ENCODE data around the gene COMMD8.
"Not testable (repeated sequence)": the region's sequence is repeated elsewhere in the genome, so short reads cannot be mapped to it uniquely, and the experiment has no call there.

The COMMD8 gene

DNA sequence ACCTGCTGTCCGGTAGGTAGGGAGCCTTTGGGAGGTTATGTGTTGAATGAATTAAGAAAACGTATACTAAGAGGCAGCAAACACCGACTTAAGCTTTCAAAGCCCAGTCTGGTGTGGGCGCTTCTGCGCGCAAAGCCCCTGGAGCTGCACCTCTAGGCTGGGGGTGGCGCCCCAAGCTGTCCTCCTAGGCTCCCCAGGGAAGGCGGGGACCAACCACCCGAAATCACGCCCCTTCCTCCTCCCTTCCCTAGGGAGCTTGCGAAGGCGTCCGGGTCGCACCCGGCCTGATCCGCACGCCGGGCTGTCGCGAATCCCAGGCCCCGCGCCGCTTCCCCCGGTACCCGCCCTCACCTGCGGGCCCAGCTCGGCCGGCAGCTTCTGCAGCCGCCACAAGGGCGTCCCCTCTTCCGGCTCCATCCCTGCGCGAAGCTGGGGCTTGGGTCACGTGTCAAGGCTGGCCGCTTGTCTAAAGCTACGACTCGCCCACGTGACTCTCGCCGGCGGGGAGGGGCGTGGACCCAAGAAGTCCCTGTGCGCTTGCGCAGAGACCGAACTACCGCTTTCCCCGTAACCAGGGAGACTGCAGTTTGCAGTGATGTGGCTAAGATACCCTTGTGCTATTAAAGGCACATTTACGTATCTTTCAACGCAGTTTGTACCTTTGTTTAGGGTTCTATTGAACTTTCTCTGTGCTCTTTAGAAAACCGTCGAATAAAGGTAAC, at the start of gene COMMD8:
Gene COMMD8, minus strand, starts transcription at position 468 of the 722 bp plus-strand sequence. Its CDS starts 51 bp downstream, at position 417.
- DNase-seq, result peak; percentile 97

DNA sequence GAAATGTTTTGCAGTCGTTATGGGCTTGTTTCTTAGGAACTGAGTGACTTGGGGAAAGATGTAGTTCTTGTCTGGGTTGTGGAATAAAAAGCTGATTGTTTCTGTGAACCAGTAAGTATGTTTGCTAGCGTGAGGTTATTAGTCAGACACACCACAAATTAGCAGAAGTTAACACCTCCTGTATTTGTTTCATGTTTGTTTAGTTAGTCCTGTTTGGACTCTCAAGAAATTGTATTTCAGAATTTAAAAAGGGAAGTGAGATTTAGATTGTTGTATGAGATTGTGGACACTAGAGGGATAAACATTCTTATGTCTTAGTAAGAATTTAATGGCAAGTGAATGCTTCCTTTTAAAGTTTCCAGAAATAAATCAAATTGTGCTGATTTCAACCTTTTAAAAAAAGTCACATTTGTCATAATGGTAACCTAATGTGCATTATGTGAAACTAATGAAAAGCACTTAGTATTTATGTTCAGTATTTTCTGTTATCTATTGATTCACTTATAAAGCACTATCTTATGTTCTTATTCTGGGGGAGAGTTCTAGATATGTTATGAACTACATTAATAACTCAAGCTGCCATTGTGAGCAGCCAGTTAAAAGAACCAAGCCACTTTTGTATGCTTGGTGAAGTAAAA, 47.1 kb upstream of the COMMD8 start:
- DNase-seq, result no peak

GRCh38 chr4:47505666-47506065, 42.2 kb upstream of the COMMD8 start:
- DNase-seq, result no peak

DNA sequence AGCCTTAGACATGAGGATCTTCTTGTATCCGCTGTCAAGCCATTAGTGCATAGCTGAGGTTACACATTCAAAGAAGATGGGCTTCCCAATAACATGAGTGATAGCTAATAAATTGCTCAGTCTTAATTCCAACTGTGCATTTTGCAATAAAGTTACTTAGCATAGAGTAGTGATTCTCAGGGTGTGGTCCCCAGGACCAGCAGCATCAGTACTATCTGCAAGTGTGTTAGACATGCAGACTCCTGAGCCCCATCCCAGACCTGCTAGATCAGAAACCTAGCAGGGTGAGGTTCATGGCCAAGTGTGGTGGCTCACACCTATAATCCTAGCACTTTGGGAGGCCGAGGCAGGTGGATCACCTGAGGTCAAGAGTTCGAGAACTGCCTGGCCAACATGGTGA, 41.6 kb upstream of the COMMD8 start:
- DNase-seq, result no peak

- DNase-seq, result no peak
Measured at GRCh38 chr4:47500776-47501175, 37.3 kb upstream of the COMMD8 start.

DNA sequence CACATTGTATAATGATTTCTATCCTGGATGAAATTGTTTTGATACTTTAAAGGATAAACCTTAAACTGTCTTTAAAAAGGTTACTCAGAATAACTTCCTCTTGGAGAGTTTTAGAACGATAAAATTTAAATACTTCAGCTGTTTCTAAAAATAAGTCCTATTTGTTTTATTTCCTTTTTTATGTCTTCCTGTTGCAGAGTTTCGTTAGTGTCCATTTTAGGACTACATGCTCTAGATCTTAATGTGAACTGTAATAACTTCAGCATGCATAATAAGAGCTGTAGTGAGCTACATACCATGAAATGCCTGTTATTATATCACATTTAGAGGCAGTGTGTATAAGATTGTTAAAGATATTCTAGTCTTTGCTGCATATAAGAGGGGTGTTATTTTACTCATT, 36.2 kb upstream of the COMMD8 start:
- DNase-seq, result no peak

- no peak for DNase-seq
Measured at GRCh38 chr4:47498899-47499298, 35.4 kb upstream of the COMMD8 start.

DNA sequence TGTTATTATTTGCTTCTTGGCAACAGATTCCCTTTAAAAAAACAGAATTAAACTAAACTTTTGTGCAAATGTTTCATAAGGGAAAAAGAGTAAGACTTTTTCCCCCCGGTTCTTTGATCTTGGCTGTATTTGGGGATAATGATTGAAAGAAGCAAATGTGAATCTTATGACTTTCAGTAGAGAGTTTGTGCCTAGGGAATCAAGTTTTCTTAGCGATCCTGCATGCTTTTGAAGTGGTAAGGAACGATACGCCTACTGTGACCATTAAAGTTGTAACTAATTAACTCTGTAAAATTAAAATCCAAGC, 30.6 kb upstream of the COMMD8 start:
- no peak for DNase-seq

DNA sequence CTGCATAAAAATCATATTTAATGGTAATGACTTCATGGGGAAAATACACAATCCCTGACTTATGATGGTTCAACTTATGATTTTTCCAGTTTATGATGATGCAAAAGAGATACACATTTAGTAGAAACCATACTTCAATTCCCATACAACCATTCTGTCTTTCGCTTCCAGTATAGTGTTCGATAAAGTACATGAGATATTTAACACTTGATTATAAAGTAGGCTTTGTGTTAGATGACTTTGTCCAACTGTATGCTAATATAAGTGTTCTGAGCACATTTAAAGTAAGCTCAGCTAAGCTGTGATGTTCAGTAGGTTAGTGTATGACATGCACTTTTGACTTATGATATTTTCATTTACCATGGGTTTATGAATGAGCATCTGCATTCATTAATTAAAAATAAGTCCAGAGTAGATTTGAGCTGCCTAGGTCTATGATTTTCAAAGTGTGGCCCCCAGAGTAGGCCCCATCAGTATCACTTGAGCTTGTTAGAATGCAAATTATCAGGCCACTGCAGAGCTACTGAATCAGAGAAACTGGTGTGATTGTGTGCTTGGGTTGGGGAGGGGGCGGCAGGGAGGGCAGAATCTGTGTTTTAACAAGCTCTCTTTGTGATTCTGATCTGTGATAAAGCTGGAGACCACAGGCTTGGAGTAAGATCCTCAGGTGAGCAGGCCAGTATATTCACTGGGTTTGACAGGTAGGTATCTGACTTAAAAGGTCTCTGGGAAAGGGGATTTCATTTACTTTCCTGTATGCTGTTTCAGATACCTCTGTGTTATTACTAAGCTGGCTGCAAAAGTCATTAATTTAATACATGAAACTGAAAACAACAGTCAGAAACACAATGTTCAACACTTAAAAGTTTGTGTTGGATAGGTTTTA, 30.0 kb upstream of the COMMD8 start:
- no peak for DNase-seq

DNA sequence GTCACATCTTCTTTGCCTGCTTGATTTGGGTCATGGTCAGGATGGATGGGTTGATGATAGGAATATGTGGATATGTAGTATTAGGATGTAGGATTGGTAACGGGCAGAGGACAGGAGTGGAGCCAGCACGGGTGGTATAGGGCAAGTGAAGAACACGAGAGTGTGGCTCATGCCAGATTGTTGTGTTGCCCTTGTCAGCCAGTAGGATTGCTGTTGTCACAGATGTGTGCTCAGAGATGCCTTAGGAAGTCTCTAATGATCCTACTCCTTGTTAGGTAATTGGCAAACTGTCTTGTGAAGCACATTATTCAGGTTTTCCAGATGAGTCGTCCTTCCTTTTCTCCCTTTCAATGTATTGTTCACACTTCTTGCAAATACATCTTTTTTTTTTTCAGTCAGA, 27.0 kb upstream of the COMMD8 start:
- DNase-seq, result no peak

DNA sequence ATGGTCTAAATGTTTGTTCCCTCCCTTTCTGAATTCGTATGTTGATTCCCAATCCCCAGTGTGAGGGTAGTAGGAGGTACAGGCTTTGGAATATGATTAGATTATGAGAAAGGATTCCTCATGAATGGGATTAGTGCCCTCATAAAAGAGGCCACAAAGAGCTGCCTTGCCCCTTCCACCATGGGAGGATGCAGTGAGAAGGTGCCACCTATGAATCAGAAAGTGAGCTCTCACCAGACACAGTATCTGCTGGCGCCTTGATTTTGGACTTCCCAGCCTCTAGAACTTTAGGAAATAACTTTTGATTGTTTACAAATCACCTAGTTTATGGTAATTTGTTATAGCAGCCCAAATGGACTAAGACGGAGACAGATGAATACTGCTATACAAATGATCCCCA, 25.2 kb upstream of the COMMD8 start:
- no peak for DNase-seq

GRCh38 chr4:47486727-47487126, 23.2 kb upstream of the COMMD8 start:
- DNase-seq, result not testable (repeated sequence)

DNA sequence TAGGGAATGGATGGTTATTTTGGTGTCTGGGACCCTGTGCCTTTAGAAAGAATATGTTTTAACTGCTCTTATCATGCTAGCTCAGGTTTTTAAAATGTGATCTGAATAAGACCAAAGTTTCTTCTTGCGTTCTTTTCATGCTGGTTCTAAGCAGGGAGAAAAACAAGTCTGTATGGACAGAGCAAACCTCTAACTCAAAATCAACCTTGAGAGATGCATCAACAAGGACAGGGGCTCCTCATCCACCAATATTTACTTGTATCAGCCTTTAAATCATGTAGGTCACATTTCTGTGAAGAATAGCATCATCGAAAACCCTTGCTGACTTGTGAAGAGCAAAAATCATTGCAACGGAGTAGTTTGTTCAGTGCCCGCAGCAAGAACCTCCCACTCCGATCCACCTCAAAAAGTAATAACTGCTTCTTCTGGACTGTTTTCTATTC, 22.8 kb upstream of the COMMD8 start:
- no peak for DNase-seq

DNA sequence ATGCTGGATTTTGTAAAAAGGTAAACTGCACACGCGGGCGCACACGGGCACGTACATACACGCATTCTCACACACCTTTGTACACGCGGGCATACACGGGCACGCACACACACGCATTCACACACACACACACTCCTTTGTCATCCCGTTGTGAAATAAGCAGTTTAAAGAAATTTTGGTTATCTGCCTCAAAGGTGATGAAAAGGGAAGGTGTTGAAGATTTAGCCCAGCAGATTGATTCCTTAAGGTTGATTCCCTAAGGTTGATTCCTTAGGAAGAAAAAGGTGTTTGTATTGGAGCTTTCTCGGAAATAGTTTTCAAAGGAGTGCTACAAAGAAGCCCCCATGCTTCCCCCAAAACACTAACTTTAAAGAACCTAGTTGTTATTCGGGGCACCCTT, 22.3 kb upstream of the COMMD8 start:
- no peak for DNase-seq

DNA sequence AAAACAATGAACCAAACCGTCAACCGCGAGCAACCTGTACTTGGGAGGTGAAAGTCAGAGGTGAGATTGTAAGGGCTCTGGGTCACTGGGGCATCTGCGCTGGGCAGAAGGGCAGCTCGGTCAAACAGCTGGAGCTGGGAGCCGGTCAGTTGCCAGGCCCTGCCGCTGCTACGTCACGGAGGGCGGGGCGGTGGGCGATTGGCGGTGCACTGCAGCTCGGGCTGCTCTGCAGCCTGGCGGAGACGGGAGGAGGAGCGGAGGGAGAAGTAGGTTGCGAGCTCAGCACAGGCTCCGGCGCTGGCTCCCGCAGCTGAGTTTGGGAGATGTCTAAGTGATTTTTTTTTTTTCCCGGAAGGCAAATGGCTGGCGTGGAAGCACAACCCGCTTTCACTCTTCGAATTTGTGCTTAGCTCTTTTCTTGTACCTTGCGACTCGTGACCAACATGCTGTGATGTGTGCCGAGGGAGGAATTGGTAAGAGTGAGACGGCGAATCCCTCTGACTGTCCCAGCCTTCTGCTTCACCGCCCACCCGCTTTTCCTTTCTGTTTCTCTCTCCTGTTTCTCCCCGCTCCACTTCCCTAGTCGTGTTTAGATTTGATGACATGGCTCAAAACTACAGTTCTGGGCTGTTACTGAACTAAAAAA, 21.7 kb upstream of the COMMD8 start, which contains the start of gene ATP10D:
Gene ATP10D, plus strand, starts transcription at position 229 of the 646 bp plus-strand sequence. CDS start 27,266 bp downstream, outside the sequence.
- peak; percentile 81 for DNase-seq

- no peak for DNase-seq
Measured at GRCh38 chr4:47484168-47484567, 20.7 kb upstream of the COMMD8 start.

- no peak for DNase-seq
Measured at GRCh38 chr4:47483745-47484144, 20.2 kb upstream of the COMMD8 start.

DNA sequence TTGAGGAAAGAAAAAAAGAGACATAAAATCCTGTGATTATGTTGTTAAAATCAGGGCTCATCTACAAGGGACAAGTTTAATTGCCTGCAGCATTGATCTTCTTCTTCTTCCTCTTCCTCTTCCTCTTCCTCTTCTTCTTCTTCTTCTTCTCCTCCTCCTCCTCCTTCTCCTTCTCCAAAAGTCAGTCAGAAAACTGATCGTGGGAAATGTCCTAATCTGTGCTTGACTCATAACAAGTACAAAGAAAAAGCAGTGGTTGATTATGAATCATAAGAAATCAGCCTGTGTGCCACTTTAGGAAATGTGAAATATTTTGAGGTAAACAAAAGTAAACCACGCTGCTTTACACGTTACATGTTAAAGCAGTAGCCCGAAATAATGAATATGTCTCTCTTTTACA, 18.8 kb upstream of the COMMD8 start:
- no peak for DNase-seq

GRCh38 chr4:47478804-47479203, 15.3 kb upstream of the COMMD8 start:
- DNase-seq, result no peak

GRCh38 chr4:47475411-47475810, 11.9 kb upstream of the COMMD8 start:
- no peak for DNase-seq

- DNase-seq, result no peak
Measured at GRCh38 chr4:47474799-47475198, 11.3 kb upstream of the COMMD8 start.

- DNase-seq, result no peak
Measured at GRCh38 chr4:47473141-47473750, 9.7 kb upstream of the COMMD8 start.

DNA sequence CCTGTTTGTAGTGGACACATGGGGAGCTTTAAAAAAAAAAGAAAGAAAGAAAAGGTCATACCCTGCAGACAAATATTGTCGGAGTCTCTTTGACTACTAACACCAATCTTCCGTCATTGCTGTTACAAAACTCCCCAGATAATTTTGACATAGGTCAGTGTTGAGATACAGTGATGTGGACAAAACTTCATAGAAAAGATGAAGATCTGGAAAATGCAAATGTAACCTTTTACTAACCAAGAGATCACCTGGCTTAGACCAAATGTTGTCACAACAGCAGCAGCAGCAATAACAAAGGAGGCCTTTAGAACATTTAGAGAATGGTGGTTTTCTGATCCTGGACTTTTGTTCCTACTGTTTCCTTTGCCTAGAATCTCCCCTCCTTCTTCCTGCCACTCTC, 8.1 kb upstream of the COMMD8 start:
- no peak for DNase-seq

Data from activated CD4-positive, CD25-positive, alpha-beta regulatory T cell treated with anti-CD3 and anti-CD28 coated beads, Interleukin-2, amount 50 U/mL, for 72 hours (primary cell).